Islet of Langerhans (tissue), 1 donor: ENCODE measurements around the gene ST6GAL1.
"Not testable (repeated sequence)": the region's sequence is repeated elsewhere in the genome, so short reads cannot be mapped to it uniquely, and the experiment has no call there.

Experiments
- FAIRE-seq: peaks from one replicate; lab custom pipeline; 2011; peaks lifted over from hg19 to GRCh38; lab: Jason Lieb, UNC

Gene ST6GAL1

DNA sequence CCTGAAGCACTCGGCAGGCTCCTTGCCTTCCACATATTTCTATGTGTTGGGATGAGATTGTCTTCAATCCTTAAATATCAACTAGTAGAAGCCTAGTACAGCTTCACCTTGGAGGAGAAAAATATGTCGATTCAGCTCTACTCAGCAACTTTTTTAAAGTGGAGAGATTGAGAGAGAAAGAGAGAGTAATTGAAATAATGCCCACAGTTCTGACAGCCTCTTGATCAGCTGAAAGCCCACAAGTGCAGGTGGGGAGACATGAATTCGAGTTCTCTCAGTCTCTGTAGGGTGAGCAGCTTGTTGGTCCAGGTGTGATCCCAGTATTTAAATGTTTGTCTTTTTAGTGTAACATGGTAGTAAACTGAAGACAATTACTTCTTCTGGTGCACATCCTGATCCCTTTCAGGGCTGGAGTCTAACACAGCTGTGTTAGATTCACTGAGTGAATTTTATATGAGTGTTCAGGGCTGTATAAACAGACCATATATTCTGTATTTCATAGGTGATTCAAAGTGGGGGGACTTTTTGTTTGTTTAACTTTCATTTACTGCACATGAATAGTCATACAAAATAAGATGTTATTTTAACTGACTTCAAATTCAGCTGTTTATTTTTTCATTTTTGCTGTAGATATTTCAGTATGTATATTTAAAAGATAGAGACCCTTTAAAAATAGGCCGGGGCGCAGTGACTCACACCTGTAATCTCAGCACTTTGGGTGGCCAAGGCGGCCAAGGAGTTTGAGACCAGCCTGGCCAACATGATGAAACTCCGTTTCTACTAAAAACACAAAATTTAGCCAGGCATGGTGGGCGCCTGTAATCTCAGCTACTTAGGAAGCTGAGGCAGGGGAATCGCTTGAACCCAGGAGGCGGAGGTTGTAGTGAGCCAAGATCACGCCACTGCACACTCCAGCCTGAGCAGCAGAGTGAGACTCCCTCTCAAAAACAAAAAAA is 64.0 kb downstream of the ST6GAL1 start:
- FAIRE-seq, result no peak

DNA sequence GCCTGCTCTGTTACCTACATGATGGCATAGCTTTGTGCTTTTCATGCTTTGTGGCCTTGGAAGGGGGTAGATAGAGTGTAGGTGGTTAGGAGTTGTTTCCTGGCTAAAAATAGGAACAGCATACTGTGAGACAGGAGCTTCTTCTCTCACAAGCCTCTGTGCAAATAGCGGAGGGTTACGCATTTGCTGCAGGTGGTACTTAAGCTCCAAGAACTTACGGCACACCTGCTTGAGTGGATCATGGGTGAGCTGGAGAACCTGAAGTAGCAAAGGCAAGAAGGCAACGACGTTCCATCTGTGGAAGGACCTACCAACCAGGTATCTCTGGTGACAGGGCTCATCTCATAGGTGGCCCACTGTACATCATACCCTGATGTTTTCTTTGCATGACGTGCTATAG is 66.0 kb downstream of the ST6GAL1 start:
- no peak for FAIRE-seq

GRCh38 chr3:186997061-186997460 is 66.7 kb downstream of the ST6GAL1 start:
- FAIRE-seq, result no peak

DNA sequence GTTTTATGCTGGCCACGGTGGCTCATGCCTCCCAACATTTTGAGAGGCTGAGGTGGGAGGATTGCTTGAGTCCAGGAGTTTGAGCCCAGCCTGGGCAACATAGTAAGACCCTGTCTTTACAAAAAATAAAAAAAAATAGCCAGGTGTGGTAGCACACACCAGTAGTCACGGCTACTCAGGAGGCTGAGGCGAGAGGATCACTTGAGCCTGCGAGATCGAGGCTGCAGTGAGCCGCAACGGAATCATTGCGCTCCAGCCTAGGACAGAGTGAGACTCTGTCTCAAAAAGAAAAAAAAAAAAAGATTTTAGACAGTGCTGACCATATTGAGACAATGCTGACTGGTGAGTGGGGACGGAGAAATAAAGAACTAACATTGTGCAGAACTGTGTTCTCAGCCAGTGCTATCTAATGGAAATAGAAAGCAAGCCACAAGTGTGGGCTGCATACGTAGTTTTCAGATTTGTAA is 67.2 kb downstream of the ST6GAL1 start:
- FAIRE-seq, result no peak

GRCh38 chr3:186998937-186999368 is 68.6 kb downstream of the ST6GAL1 start:
- FAIRE-seq, result no peak

DNA sequence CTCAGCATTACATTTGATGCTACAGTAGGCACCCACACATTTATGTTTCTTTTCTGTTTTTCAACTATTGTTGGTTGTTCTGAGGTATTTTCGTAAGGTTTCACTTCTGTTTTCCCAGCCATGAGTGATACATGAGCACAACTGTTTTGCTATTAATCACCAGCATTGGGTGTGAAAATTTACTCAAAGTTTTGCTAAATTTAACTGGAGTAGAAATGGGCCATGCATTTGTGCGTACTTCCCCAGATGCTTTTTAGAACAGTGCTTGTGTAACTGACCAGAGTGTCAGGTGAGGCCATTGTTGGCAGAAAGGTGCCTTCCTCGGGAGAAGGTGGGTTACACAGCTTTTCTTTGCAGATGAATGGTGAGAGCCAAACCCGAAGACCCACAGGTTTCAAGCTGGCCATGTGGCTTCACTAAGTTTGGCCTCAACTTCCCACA is 70.4 kb downstream of the ST6GAL1 start:
- FAIRE-seq, result no peak

DNA sequence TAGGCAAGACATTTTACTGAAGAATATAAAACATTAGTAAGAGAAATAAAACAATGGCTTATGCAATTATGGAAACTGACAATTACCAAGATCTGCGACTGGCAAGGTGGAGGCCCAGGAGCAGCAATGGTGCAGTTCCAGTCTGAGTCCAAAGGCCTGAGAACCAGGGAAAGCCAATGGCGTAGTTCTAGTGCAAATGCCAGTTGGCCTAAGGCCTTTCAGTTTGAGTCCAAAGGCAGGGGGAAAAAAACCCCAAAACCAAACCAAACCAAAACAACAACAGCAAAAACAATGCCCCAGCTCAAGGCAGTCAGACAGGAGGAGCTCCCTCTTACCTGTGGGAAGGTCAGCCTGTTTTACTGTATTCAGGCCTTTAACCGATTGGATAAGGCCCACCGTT is 72.6 kb downstream of the ST6GAL1 start:
- no peak for FAIRE-seq

DNA sequence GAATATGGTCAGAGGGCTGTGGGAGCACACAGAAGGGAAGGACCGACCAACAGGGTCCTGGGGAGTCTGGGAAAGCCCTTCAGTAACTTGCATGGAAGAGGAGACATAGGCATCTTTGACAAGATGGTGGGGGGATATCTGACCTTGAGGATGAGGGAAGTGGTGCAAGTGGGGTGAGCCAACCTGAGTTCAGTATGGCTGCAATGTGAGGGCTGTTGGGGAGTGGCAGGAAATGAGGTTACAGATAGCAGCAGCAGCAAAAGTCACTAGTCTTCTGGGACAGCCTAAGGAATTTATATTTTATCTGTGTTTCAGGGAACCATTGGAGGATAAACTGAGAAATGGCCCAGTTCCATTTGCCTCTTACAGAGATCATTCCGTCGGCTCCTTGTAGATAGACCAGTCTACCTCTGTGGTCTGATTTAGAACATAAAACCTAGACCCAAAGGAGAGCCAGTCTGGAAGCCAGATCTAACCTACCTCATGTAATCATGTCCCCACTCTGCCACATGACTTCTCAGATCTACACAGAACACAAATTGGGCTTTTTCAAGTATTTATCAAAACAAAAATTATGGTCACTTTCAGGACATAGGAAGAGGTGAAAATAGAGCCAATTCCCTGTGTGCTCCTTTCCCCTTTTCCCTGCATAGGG is 75.6 kb downstream of the ST6GAL1 start:
- FAIRE-seq, result no peak

- no peak for FAIRE-seq
Measured at GRCh38 chr3:187006864-187007630, 76.7 kb downstream of the ST6GAL1 start.

DNA sequence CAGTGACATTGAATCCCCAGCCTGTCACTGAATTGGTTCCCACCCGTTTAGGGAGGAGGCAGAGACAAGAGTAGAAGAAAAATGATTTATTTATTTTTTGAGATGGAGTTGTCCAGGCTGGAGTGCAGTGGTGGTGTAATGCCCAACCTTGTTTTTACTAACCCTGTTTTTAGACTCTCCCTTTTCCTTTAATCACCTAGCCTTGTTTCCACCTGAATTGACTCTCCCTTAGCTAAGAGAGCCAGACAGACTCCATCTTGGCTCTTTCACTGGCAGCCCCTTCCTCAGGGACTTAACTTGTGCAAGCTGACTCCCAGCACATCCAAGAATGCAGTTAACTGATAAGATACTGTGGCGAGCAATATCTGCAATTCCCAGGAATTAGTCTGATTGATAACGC is 80.1 kb downstream of the ST6GAL1 start:
- FAIRE-seq, result not testable (repeated sequence)

DNA sequence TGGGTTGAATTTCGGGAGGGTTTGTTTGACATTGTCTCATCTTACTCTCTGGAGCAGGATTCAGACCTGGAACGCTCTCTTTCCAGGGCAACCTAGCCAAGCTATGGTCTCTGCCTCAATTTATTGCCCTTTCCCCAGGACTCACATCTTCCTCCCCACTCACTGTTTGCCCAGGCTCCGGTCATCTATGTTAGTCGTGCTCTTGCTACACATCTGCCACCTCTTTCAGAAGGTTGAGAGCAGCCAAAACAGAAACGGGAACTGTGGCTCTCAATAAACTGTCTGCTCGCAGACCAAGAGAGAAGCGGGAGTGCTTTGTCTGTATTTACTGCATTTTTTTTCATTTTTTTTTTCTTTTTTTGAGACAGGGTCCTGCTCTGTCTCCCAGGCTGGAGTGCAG is 81.6 kb downstream of the ST6GAL1 start:
- no peak for FAIRE-seq

- no peak for FAIRE-seq
Measured at GRCh38 chr3:187012609-187013051, 82.3 kb downstream of the ST6GAL1 start.

DNA sequence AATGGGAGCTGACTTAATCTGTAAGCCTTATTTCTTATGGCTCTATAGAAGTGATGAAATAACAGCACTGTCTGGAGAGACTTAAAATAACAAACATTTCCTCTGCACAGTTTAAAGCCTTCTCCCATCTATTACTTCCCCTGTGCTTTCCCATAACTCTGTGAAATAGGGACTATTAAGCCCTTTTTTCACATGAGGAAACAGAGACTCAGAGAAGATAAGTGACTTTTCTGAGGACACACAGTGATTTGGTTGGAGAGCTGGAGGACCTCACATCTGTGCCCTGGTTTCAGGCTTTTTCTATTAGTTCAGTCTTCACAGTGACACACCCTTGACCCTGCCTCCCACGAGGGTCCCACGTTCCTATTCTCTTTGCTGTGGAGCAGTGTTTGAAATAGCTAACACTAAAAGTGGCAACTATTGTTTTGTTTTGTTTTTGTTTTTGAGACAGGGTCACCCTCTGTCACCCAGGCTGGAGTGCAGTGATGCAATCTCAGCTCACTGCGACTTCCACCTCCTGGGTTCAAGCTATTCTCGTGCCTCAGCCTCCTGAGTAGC is 82.9 kb downstream of the ST6GAL1 start:
- FAIRE-seq, result no peak

- no peak for FAIRE-seq
Measured at GRCh38 chr3:187014417-187014864, 84.1 kb downstream of the ST6GAL1 start.

GRCh38 chr3:187015903-187016638 is 85.7 kb downstream of the ST6GAL1 start:
- no peak for FAIRE-seq

GRCh38 chr3:187016639-187017345 is 86.5 kb downstream of the ST6GAL1 start:
- FAIRE-seq, result no peak

DNA sequence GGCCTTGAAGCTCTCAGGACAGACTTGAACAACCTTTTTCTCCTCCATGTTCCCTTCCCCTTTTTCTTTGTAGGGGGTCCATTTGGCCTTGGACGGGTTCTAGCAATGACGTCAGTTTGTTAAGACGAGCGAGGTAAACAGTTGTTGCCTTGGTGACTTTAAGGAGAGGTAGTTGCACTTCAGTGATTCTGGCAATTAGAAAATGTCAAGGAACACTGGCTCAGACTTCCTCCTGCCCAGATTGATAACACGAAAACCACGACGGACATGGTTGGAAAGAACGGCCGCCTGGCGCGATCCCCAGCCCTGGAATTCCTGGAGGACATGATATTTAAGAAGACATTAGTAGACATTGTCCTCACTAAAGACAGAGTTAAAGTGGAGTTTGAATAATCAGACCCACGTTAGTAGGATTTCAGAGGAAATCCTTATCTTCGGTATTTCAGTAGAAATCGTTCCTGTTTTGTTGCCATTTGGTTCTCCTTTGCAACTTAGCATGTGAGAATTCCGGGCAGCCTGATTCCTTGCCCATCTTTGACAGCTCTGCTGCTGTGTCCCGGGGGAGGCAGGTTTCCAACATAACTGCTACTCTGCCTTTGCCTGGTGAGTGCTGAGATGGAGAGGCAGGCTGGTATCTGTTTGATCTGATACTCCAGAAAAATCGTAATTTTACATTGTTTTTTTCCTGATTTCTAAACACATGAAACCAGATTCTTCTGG is 87.3 kb downstream of the ST6GAL1 start:
- no peak for FAIRE-seq

GRCh38 chr3:187019542-187020072 is 89.3 kb downstream of the ST6GAL1 start:
- no peak for FAIRE-seq

- FAIRE-seq, result no peak
Measured at GRCh38 chr3:187020376-187020775, 90.0 kb downstream of the ST6GAL1 start.
